8988T (cell line): ENCODE measurements around the gene CNPPD1.

Source experiments
- DNase-seq: peaks from one replicate; pipeline ENCODE4 v3.0.0; 2011

CNPPD1 gene

DNA sequence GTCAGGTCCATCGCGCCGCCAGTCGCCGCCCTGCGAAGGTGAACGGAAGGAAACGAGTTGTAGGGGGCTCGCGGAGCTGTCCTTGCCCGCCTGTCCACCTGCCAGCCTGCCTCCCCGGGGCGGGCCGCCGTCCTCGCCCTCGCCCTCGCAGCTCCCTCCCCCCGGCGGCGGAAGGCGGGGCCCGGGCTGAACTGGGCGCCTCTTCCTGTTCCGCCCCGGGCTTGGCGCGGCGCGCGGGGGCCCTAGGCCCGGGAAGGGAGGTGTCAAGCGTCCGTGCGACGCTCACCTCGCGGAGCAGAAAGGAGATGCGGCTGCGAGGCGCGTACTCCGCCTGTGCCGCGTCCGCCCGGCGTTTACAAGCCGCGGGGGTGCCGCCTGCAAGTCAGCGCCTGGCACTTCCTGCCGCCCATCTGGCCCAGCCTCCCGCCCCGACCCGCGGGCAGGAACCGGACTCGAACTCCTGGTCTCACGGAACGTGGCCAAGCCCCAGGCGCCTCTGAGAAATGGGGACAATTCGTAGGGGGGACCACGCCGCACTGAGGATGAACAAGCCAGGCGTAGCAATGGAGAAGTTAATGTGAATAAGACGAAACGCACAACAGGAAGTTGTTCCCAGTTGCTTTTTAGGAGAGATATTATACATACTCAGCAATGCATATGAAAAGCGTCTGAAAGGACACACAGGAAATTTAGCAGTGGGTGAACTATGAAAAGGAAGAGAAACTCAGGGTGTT lies at the start of gene CNPPD1:
CNPPD1 (minus strand) TSS at position 108 of the 734 bp plus-strand sequence; CDS start at position 11, 97 bp downstream.
- peak; percentile 80 for DNase-seq

DNA sequence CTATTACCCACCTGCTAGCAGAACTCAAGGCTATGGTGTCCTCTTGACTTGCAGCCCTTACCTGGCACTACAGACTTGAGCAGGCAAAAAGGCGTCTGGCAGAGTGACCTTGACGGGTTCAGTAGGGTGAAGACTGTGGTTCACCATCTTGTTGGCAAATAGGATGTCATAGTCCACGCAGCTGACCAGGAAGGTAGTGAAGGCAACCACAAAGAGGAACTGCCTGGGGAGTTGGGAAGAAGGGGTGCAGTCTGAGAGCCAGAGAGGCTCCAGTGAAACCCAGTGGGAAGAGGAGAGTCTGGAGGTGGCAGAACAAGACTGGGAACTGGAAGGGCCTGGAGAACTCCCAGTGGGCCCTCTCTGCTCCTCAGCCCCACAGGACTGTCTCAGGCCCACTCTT lies 48.6 kb upstream of the CNPPD1 start:
- DNase-seq: no peak

- DNase-seq: no peak
These were observed 47.3 kb upstream of the CNPPD1 start for GRCh38 chr2:219223831-219224610.

- no peak for DNase-seq
These were observed 45.3 kb upstream of the CNPPD1 start for GRCh38 chr2:219221957-219222518.

DNA sequence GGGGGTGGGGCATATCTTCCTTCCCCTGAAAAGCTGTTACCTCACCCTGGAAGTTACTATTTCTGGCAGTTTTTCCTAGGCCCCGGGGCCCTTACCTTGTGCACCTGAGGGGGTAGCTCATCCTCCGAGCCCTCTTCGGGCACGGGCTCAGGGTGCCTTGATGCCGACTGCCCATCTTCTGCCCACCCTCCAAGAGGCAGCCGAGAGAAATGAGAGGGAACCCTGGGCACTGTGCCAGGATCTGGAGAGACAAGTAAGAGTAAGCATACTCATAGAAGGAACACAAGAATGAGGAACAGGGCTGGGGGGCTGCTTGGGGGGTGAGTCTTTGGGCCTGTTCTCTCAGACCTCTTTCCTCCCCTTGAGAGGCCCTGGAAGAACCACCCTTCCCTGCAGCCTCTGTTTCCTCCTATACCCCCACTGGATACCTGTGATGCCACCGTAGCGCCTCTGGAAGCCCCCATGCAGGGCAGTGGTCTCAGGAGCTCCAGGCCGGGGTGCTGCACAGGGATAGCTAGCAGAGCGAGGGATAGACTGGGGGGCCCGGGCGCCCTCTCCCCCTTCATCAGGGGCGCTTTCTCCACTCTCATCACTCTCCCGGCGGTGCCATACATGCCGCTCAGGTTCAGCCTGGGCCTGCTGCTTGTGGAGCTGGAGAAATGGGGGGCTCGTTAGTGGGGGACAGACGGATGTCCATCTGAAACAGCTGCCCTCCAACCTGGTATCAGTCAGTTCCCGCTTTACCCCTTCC lies 44.1 kb upstream of the CNPPD1 start:
- no peak for DNase-seq

DNA sequence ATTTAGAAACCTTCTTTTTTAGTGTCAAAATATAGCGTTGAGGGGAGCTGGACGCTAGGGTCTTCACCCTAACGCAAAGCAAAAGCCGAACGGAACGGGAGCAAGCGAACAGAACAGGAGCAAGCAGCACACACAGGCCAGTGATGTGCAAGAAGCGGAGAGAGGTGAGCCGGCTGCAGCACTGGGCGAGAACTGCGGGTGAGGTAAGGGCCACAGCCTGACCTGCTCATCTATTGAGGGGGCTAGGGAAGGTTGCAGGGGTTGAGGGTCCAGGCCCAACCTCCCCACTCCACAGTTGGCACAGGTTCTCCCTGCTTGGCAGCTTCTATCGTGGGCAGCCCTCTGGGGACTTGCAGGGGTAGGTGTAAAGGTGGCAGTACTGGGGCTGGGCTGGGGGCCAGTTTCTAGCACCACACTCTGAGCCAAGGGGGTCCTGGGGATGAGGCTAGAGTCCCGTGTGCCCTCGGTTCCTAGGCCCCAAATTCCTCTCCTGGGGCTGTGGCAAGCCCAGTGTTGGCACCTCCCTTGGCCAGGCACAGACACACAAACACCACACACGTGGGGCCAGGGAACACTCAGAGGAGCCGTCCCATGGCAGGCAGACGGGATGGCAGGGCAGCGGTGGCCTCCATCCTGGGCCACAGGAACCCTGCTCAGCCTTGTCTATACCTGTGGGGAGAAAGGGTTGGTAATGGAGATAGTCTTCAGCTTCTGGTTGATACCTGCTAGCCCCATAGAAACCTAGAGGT lies 43.2 kb upstream of the CNPPD1 start:
- no peak for DNase-seq

DNA sequence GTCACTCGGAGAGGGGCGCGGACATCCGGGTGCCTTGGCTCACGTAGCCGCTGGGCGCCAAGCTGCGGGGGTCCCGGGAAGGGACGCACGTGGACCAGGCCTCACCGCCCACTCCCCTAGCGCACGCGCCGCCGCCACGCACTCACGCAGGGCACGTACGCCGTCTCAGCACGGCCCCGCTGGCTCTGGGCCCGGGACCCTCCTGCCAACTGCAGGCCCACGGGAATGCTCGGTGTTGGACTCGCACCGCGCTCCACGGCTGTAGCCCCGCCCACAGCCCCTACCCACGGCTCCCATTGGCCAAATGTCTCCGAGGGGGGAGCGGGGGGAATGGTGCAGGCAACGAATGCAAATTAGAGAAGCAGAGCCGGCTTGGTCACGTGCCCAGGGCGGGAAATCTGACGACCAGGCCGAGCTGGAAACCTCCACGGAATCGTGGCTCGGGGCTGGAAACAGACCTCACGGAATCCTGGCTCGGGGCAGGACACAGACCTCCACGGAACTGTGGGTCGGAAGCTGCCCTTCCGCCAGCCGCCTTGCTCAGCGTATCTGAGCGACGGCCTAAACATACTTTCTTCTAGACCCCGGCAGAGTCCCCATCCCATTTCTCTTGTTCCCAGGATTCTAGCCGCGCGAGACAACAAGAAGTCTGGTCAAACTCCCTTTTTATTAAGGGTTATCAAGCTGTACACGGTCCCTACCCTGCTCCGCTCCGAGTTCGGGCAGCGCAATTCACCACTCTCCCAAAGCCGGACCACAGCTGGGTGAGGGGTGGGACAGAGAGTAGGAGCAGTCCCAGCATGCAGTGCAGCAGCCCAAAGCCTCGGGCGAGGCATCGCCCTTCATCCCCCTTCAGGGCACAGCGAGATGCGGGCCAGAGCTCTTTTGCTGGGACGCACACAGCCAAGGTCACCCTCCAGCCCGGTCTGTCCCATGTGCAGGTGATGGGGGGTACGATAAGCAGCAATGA lies 42.3 kb upstream of the CNPPD1 start, which contains the start of gene ABCB6:
ABCB6 (minus strand) TSS at position 227 of the 970 bp plus-strand sequence. CDS start 285 bp downstream, outside the sequence.
- DNase-seq: peak; percentile 89

DNA sequence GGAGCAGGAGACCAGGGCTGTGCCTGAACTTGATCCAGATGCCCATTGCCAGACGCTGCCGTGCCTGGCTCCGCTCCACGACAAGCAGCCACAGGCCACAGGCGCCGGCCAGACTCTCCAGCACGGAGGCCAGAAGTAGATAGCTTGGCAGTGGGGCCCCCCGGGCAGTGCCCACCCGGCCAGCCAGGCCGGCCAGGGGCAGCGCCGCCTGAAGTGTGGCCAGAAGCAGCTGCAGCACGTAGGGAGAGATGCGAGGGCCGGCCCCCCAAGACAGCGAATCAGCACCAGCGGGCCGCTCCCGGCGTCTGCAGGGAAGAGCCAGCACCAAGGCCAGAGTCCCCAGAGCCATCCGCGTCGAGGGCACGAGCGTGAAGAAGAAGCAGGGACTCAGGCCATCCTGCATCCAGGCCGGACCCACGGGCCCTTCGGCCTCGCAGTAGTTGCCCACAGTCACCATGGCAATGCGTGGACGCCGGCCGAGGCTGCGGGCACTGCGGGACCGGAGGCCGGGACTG lies 41.5 kb upstream of the CNPPD1 start:
- DNase-seq: peak; percentile 59

DNA sequence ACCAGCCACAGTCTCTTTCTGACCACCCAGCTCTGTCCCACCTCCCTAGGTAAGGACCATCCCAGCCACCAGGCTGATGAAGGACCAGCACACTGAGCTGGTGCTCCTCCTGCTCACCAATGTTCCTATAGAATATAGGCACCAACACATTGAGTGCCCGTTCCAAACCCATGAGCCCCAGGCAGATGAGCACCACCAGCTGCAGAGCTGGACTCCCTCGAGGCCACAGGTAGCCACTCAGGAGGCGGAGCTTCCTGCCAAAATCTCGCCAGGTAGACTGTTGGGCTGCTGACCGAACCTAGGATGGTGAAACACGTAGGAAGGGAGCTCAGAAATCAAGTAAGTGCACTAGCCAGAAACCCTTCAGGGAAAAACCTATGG lies 39.8 kb upstream of the CNPPD1 start:
- no peak for DNase-seq

DNA sequence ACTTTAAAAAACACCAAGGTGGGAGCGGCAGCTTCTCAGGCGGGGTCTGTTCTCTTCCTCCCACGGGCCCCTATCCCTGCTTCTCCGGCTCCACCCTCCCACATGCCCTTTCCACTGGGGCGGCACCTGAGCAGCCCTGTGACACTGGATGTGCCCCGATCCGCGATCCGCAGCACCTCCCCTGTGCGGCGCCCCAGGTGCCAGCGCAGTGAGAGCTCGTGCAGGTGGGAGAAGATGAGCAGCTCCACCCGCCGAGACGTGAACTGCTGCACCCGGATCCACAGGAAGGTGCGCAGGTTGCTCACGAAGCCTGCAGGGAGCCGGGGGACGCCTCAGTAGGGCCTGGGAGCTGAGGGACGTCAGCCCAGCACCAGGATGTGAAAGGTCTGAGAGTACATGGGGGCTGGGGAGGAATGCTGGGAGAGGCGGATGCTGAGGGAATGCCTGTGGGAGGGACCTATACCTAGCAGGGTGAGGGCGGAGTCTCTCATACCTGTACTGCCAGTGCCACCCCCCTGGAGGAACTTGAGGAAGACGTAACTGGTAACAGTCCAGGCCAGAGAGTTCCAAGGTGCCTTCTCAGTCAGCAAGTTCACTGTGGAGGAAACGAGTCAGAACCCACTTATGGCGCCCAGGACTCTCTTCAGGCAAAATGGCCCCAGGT lies 39.3 kb upstream of the CNPPD1 start:
- DNase-seq: no peak

- no peak for DNase-seq
These were observed 38.1 kb upstream of the CNPPD1 start for GRCh38 chr2:219214786-219215185.

DNA sequence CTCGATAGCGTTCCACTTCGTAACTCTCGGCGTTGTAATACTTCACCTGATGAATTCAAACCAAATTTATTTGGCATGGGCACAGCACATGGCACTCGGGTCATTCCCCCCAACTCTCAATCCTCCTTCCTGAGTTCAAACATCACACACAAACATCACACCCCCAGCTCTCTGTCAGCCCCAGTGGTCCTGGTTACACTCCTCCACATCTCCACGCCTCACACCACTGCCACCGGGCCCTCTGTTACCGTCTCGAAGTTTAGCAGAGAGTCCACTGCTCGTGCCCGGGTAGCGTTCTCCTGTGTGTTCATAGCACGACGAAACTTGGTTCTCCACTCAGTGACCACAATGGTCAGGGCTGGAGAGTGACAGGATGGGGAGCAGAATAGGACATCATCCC lies 37.4 kb upstream of the CNPPD1 start:
- no peak for DNase-seq

DNA sequence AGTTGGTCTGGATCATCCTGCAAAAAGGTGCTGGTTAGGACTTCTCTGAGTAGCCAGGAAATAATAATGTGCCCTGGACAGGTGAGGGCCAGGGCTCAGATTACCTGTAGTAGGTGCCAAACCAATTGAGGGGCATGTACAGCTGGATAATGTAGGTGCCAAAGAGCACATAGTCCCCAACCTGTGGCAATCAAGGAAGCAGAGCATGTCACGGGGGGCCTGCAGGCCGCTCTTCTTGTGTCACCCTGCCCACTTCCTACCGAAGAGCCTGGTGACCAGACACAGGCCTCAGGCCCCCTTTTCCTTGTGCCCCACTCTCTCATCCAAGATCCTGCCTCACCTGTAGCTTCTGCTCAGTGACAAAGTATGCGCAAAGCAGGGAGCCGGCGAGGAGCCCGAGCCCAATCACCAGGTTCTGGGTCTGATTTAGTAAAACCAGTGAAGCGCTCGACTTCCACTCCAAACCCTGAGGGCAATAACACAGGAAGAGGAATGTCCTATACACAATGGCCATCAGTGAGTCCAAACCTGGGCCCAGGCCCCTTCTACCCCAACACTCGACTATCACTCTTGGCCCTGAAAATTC lies 36.9 kb upstream of the CNPPD1 start:
- no peak for DNase-seq

DNA sequence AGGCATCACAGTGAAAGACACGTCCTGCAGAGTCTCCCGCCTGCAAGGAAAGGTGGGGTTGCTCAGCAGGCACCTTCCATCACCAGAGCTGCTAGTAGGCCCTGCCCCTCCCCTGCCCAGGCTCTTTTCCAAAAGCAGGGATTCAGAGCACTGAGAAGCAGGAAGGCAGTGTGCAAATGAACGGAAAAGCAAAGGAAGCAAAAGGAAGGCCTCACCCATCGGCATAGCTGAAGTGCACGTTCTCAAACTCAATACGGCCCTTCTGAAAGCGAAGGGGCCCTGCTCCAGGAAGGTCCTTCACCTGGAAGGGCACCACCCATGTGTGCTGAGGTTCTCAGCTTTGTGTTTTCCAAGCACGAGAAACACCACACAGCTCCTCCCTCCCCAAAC lies 36.3 kb upstream of the CNPPD1 start:
- DNase-seq: no peak

GRCh38 chr2:219210886-219211362 lies 34.2 kb upstream of the CNPPD1 start:
- DNase-seq: no peak

DNA sequence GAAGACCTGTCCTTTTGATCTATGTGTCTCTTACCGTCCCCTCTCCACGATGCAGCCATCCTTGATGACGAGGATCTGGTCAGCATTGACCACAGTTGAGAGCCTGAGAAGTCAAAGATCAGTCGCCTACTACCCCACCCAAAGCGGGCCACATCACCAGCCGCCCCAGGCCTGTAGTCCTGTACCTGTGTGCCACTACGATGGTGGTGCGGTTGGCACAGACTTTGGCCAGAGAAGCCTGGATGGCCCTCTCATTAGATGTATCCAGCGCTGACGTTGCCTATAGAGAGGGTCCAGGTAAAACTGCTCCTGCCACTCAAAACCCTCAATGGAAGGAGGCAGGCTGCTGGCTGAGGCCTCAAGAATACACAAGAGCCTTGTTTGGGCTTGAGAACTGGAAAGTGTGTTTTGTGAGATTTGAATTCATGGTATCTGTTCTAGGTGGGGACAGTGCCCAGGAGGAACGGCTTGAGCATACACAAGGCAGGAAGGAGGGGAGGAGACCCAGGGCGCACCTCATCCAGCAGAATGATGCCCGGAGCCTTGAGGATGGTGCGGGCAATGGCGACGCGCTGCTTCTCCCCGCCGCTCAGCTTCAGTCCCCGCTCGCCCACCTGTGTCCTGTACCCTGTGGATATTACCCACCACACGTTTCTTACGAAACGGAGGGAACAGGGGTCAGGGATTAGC lies 33.6 kb upstream of the CNPPD1 start:
- DNase-seq: no peak

DNA sequence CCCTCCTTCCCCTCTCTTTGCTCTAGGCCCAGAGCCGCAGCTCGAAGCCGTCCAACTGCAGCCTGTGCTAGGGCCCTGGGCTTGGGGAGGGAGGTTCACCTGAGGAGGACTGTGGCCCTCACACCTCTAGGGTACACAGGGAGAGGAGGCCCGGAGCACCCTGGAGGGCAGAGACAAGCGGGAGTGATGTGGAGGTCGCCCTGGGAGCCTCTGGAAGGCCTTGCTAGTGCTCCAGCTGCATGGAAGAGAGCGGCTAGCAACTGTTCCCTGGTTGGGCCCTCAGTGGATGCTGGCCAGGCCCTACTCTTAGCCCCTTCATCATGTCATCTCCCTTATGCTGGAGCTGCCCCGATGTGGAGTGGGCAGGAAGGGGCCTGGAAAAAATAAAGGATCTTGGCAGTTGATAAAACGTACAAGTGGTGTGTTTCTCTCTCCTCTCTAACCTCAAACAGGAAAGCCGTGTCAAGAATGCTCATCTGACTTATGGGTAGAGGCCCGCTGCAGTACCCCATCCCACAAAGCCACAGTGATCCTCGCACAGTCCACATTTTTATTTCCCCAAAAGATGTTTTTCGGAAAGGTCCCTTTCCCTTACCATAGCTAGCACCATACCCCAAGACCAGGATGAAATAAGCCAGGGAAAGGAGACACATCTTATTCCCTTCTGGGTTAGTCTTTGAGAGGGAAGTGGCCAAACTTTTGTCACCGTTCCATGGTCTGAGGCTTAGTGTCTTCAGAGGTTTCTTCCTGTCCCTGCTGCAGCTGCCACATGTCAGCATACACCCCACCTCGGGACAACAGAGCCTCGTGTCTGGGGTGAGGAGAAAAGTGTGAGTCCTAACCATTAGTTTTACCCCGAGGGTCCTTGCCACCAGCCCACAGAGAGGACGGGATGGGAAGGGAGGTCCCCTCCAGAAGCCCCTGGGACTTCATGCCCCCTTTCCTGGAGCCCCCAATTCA lies 32.8 kb upstream of the CNPPD1 start:
- no peak for DNase-seq
